GM23248 (cell line): Measurements from ENCODE around the gene SPTB. TPM values are rescaled to one million over a fixed set of nuclear protein-coding genes. Genes with fewer than 3 reads are reported as not detected.

Experiments used
- DNase-seq: peaks from one replicate; pipeline ENCODE4 v3.0.0-alpha.2; 2015
- H2AFZ ChIP-seq: fragments of 200-600 bp; sonication (generic); 2 replicates; pipeline ENCODE4 v1.6.1; 2016; ENCODE audit warnings: antibody characterized with exemption
- H3F3A ChIP-seq: fragments of 200-600 bp; sonication (generic); 2 replicates; pipeline ENCODE4 v1.6.1; 2016; ENCODE audit warnings: mild to moderate bottlenecking, antibody characterized with exemption, mixed run types; ENCODE audit not compliant: insufficient read depth
- H3K27ac ChIP-seq: fragments of 200-600 bp; sonication (generic); 2 replicates; pipeline ENCODE4 v1.5.1; 2016; ENCODE audit warnings: mild to moderate bottlenecking
- H3K27me3 ChIP-seq: fragments of 200-600 bp; sonication (generic); replicated peaks from 2 replicates; pipeline ENCODE4 v1.6.1; 2016; ENCODE audit warnings: mild to moderate bottlenecking; ENCODE audit not compliant: insufficient read depth
- H3K36me3 ChIP-seq: fragments of 200-600 bp; sonication (generic); 2 replicates; pipeline ENCODE4 v1.6.1; 2016; ENCODE audit warnings: low read depth, mild to moderate bottlenecking
- H3K4me1 ChIP-seq: fragments of 200-600 bp; sonication (generic); 2 replicates; pipeline ENCODE4 v1.6.1; 2016; ENCODE audit warnings: mild to moderate bottlenecking; ENCODE audit not compliant: insufficient read depth
- H3K4me2 ChIP-seq: fragments of 200-600 bp; sonication (generic); one replicate; pipeline ENCODE4 v1.6.1; 2016; ENCODE audit warnings: mild to moderate bottlenecking; ENCODE audit not compliant: unreplicated experiment
- H3K4me3 ChIP-seq: fragments of 200-600 bp; sonication (generic); 2 replicates; pipeline ENCODE4 v1.5.1; 2016; ENCODE audit warnings: mild to moderate bottlenecking
- H3K79me2 ChIP-seq: fragments of 200-600 bp; sonication (generic); 2 replicates; pipeline ENCODE4 v1.6.1; 2016; ENCODE audit warnings: mild to moderate bottlenecking; ENCODE audit not compliant: insufficient read depth
- H3K9ac ChIP-seq: fragments of 200-600 bp; sonication (generic); 2 replicates; pipeline ENCODE4 v1.6.1; 2016; ENCODE audit warnings: mild to moderate bottlenecking
- H3K9me2 ChIP-seq: fragments of 200-600 bp; sonication (generic); 2 replicates; pipeline ENCODE4 v1.6.1; 2016; ENCODE audit warnings: mixed run types, mild to moderate bottlenecking, moderate library complexity; ENCODE audit not compliant: insufficient read depth
- H3K9me3 ChIP-seq: fragments of 200-600 bp; sonication (generic); one replicate; pipeline ENCODE4 v1.6.1; 2017; ENCODE audit warnings: low read depth
- H4K20me1 ChIP-seq: fragments of 200-600 bp; sonication (generic); 2 replicates; pipeline ENCODE4 v1.6.0; 2016; ENCODE audit not compliant: insufficient read depth
- EZH2 ChIP-seq: fragments of 200-600 bp; sonication (generic); IDR thresholded peaks from 2 replicates; pipeline ENCODE4 v1.6.1; 2018; ENCODE audit warnings: antibody characterized with exemption, mild to moderate bottlenecking; ENCODE audit not compliant: insufficient read depth, poor library complexity, severe bottlenecking
- EZH2phosphoT487 ChIP-seq: fragments of 200-600 bp; sonication (generic); IDR thresholded peaks from 2 replicates; pipeline ENCODE4 v1.6.1; 2018; ENCODE audit warnings: antibody characterized with exemption, moderate library complexity, mild to moderate bottlenecking, low read depth; ENCODE audit not compliant: insufficient read depth
- WGBS, 2 experiments: methylation state at CpG; one replicate each; pipeline ENCODE4 v1.1.6; 2015 to 2017; ENCODE audit warnings: low lambda C conversion rate in 2 of 2, low coverage in 1 of 2; ENCODE audit errors: missing lambda C conversion rate in 2 of 2; 5-methylcytosine and 5-hydroxymethylcytosine counted together
- in situ Hi-C: fragments of 300-500 bp; cut with MboI; formaldehyde crosslinking; loops from 2 replicates; pipeline ENCODE4 v1.15.0; 2020
- polyA plus RNA-seq: library from polyadenylated mRNA; unstranded; fragments of >200 nt; fragmentation: Nextera tagmentation; extraction: Ambion mirVana; gene quantifications from 2 replicates; pipeline ENCODE4 v1.2.1, GENCODE V29; 2016
- total RNA-seq: library from RNA; depleted of rRNA; stranded (reverse); fragments of >200 nt; shearing (Covaris generic); gene quantifications from 2 replicates; pipeline ENCODE4 v1.2.3, GENCODE V29; 2014

Gene SPTB
- total and polyA plus RNA-seq, 2 experiments from 2014 or later, result 0.06 to 0.11 TPM

- DNase-seq, result no peak
- peaks cover 75% of the 10 kb centered on the region for H3K27me3 ChIP-seq
- in situ Hi-C loops, result no loop called here
These were observed 14.6 kb downstream of the SPTB start for GRCh38 chr14:64865109-64865508.

DNA sequence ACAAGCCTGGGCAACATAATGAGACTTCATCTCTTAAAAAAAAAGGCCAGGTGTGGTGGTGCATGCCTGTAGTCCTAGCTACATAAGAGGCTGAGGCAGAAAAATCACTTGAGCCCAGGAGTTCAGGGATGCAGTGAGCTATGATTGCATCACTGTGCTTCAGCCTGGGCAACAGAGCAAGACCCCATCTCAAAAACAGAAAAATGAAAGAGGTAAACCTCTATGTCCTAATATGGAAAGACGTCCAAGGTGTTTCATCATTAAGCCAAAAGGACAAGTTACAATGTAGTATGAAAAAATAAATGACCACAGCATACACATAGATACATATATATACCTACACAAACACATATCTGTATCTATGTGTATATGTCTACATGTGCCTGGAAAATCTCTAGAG is 15.4 kb downstream of the SPTB start:
- H3K4me3 ChIP-seq, result no peak overlapping the region
- no peaks in the 10 kb centered on the region for H3K36me3 ChIP-seq
- no peaks in the 10 kb centered on the region for H4K20me1 ChIP-seq
- WGBS, 2 experiments, result 13 to 18% methylated on average over 1 of the region's 1 CpG
- no peak overlapping the region for H3K4me2 ChIP-seq
- H3K27me3 ChIP-seq, result peaks cover 78% of the 10 kb centered on the region
- no peaks in the 10 kb centered on the region for H3K79me2 ChIP-seq
- no peak overlapping the region for H3K27ac ChIP-seq
- no peaks in the 10 kb centered on the region for H3K9me3 ChIP-seq
- no peak for DNase-seq
- no peak for TF ChIP-seq EZH2
- TF ChIP-seq EZH2phosphoT487, result no peak
- H3K9ac ChIP-seq, result no peak overlapping the region
- H3K4me1 ChIP-seq, result no peaks in the 10 kb centered on the region
- no peak overlapping the region for H2AFZ ChIP-seq
- H3F3A ChIP-seq, result no peaks in the 10 kb centered on the region
- no peaks in the 10 kb centered on the region for H3K9me2 ChIP-seq
- in situ Hi-C loops, result no loop called here

More at GRCh38 chr14:64865109-64865508, 14.6 kb downstream of the SPTB start:
- H3K4me3 ChIP-seq, result no peak overlapping the region
- H3K4me2 ChIP-seq, result no peak overlapping the region
- H3K79me2 ChIP-seq, result no peaks in the 10 kb centered on the region
- 32 to 34% methylated on average over 6 of the region's 6 CpGs for WGBS, 2 experiments
- H4K20me1 ChIP-seq, result no peaks in the 10 kb centered on the region
- H3K9ac ChIP-seq, result no peak overlapping the region
- no peaks in the 10 kb centered on the region for H3K36me3 ChIP-seq
- no peaks in the 10 kb centered on the region for H3F3A ChIP-seq
- no peaks in the 10 kb centered on the region for H3K9me3 ChIP-seq
- TF ChIP-seq EZH2, result no peak
- no peak for TF ChIP-seq EZH2phosphoT487
- H2AFZ ChIP-seq, result no peak overlapping the region
- no peak overlapping the region for H3K27ac ChIP-seq
- H3K4me1 ChIP-seq, result no peaks in the 10 kb centered on the region
- H3K9me2 ChIP-seq, result no peaks in the 10 kb centered on the region

- Histone ChIP-seq H3K4me3 (no peak overlapping the region), H3K4me2 (no peak overlapping the region), H3K27ac (no peak overlapping the region), H3K4me1 (no peaks in the 10 kb centered on the region), H3K36me3 (no peaks in the 10 kb centered on the region), H3K27me3 (peaks cover 81% of the 10 kb centered on the region), H3K79me2 (no peaks in the 10 kb centered on the region), H3K9me3 (no peaks in the 10 kb centered on the region), H4K20me1 (no peaks in the 10 kb centered on the region), H3F3A (no peaks in the 10 kb centered on the region), H2AFZ (no peak overlapping the region), H3K9me2 (no peaks in the 10 kb centered on the region), H3K9ac (no peak overlapping the region)
- 12 to 14% methylated on average over 3 of the region's 3 CpGs for WGBS, 2 experiments
- in situ Hi-C loops, result no loop called here
- no peak for DNase-seq
- TF ChIP-seq EZH2 (no peak), EZH2phosphoT487 (no peak)
These were observed 17.8 kb downstream of the SPTB start for GRCh38 chr14:64861916-64862315.

GRCh38 chr14:64860039-64860438 is 19.7 kb downstream of the SPTB start:
- Histone ChIP-seq H3K27me3 (peaks cover 73% of the 10 kb centered on the region), H3K9me2 (no peaks in the 10 kb centered on the region), H2AFZ (no peak overlapping the region), H3K4me2 (no peak overlapping the region), H3K9me3 (no peaks in the 10 kb centered on the region), H3K27ac (no peak overlapping the region), H4K20me1 (no peaks in the 10 kb centered on the region), H3K79me2 (no peaks in the 10 kb centered on the region), H3K4me3 (no peak overlapping the region), H3K4me1 (no peaks in the 10 kb centered on the region), H3F3A (no peaks in the 10 kb centered on the region), H3K36me3 (no peaks in the 10 kb centered on the region), H3K9ac (no peak overlapping the region)
- in situ Hi-C loops, result no loop called here
- no peak for TF ChIP-seq EZH2
- DNase-seq, result no peak
- WGBS, 2 experiments, result 31 to 51% methylated on average over 2 of the region's 2 CpGs
